K562 (cell line): Measurements from ENCODE around the gene SHISA2.
"Not testable (repeated sequence)": the region's sequence is repeated elsewhere in the genome, so short reads cannot be mapped to it uniquely, and the experiment has no call there.

ENCODE experiments used
- SAP30 ChIP-seq: fragments of 200-600 bp; sonication (generic); IDR thresholded peaks from 2 replicates; pipeline ENCODE4 v1.6.1; 2012; ENCODE audit warnings: borderline replicate concordance, low read depth, mild to moderate bottlenecking, moderate library complexity, low read length, control low read depth, inconsistent platforms; ENCODE audit not compliant: insufficient read depth, poor library complexity, severe bottlenecking
- TF ChIP-seq, protein P1 (sequence below), 3 experiments: IDR thresholded peaks in 2 of 3; conservative IDR thresholded peaks in 1 of 3; 2 replicates each; pipeline ENCODE4 v1.5.1; 2011 to 2012; ENCODE audit warnings: low read length in 3 of 3, mild to moderate bottlenecking in 3 of 3, control low read depth in 2 of 3, improper control_type of control experiment in 1 of 3, inconsistent platforms in 1 of 3, low read depth in 1 of 3, mixed read lengths in 1 of 3, moderate library complexity in 1 of 3; ENCODE audit not compliant: insufficient read depth in 2 of 3
- TF ChIP-seq, protein P2 (sequence below), 3 experiments: fragments of 200-800 bp in 1 of 3; sonication (Bioruptor generic) in 1 of 3; sonication (generic) in 1 of 3; formaldehyde crosslinking in 1 of 3; IDR thresholded peaks; 2 replicates each; pipeline versions ENCODE4 v1.6.1 to v1.8.0; 2016 to 2022; ENCODE audit warnings: mild to moderate bottlenecking in 2 of 3, missing compliant biosample characterization in 2 of 3, missing genetic modification characterization in 2 of 3, missing genetic modification reagents in 1 of 3

- TF ChIP-seq, protein P1, sequence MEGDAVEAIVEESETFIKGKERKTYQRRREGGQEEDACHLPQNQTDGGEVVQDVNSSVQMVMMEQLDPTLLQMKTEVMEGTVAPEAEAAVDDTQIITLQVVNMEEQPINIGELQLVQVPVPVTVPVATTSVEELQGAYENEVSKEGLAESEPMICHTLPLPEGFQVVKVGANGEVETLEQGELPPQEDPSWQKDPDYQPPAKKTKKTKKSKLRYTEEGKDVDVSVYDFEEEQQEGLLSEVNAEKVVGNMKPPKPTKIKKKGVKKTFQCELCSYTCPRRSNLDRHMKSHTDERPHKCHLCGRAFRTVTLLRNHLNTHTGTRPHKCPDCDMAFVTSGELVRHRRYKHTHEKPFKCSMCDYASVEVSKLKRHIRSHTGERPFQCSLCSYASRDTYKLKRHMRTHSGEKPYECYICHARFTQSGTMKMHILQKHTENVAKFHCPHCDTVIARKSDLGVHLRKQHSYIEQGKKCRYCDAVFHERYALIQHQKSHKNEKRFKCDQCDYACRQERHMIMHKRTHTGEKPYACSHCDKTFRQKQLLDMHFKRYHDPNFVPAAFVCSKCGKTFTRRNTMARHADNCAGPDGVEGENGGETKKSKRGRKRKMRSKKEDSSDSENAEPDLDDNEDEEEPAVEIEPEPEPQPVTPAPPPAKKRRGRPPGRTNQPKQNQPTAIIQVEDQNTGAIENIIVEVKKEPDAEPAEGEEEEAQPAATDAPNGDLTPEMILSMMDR (IDR thresholded peaks at IDR 0.05 in 2 of 3, conservative IDR thresholded peaks at IDR 0.05 in 1 of 3; ENCODE audit: insufficient read depth in 2 of 3, low read depth in 1 of 3, low read length in 3 of 3): not testable (repeated sequence)
- TF ChIP-seq, protein P2, sequence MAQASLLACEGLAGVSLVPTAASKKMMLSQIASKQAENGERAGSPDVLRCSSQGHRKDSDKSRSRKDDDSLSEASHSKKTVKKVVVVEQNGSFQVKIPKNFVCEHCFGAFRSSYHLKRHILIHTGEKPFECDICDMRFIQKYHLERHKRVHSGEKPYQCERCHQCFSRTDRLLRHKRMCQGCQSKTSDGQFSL (CRISPR knock-in tag; IDR thresholded peaks at IDR 0.05): not testable (repeated sequence)
- TF ChIP-seq, protein P2 (tag; IDR thresholded peaks at IDR 0.05): not testable (repeated sequence)
- TF ChIP-seq SAP30: not testable (repeated sequence)
These were observed 14.7 kb upstream of the SHISA2 start for GRCh38 chr13:26066492-26066891.
